ENCODE results near the gene CD8B. TPM values are rescaled to one million over a fixed set of nuclear protein-coding genes. Genes with fewer than 3 reads are reported as not detected.

Gene CD8B
- polyA plus RNA-seq, 1 of the 3 experiments (the other 2 are of a cell fraction), result not detected

GRCh38 chr2:86793752-86794151 is 67.9 kb downstream of the CD8B start:
- H3K4me2 ChIP-seq, result no peak overlapping the region
- H3K9me3 ChIP-seq, result no peaks in the 10 kb centered on the region
- H3K9me2 ChIP-seq, result no peaks in the 10 kb centered on the region
- H3K4me3 ChIP-seq (ENCODE audit: low read depth in 2 of 2, low read length in 1 of 2), result no peak overlapping the region
- H3K36me3 ChIP-seq (replicated peaks in 1 of 2; ENCODE audit: control insufficient read depth in 1 of 2, insufficient read depth in 2 of 2, low read length in 1 of 2), result no peaks in the 10 kb centered on the region
- DNase-seq, result no peak
- peaks cover 0 to 5% of the 10 kb centered on the region in 2 experiments; a peak in 1 of 4 replicates for H3K4me1 ChIP-seq (ENCODE audit: control insufficient read depth in 1 of 2, insufficient read depth in 2 of 2, low read depth in 1 of 2, low read length in 1 of 2)
- H4K20me1 ChIP-seq (ENCODE audit: insufficient read depth), result no peaks in the 10 kb centered on the region
- 41% methylated on average over 2 of the region's 4 CpGs for WGBS (ENCODE audit: low lambda C conversion rate)
- H3F3A ChIP-seq (replicated peaks; ENCODE audit: insufficient read depth), result no peaks in the 10 kb centered on the region
- TF ChIP-seq NRF1 (IDR thresholded peaks at IDR 0.05; ENCODE audit: low read depth, low read length) (no peak), SIN3A (IDR thresholded peaks at IDR 0.05; ENCODE audit: borderline replicate concordance, low read depth, low read length) (no peak), USF2 (IDR thresholded peaks at IDR 0.05; ENCODE audit: borderline replicate concordance, low read depth, low read length) (no peak), RFX5 (IDR thresholded peaks at IDR 0.05; ENCODE audit: low read length) (no peak), YY1 (IDR thresholded peaks at IDR 0.05; ENCODE audit: low read depth) (no peak), RXRA (IDR thresholded peaks at IDR 0.05; ENCODE audit: borderline replicate concordance, low read depth) (no peak), TEAD4 (IDR thresholded peaks at IDR 0.05; ENCODE audit: borderline replicate concordance, insufficient read depth) (no peak), PBX3 (IDR thresholded peaks at IDR 0.05) (no peak), EP300 (IDR thresholded peaks at IDR 0.05; ENCODE audit: borderline replicate concordance in 1 of 2, low read depth in 1 of 2, low read length in 1 of 2) (no peak), ZBTB33 (IDR thresholded peaks at IDR 0.05; ENCODE audit: borderline replicate concordance, low read depth) (no peak)
- H3K9ac ChIP-seq, result no peak overlapping the region
- POLR2A ChIA-PET, result no interaction called here
- peaks cover 28% of the 10 kb centered on the region for H3K27me3 ChIP-seq (ENCODE audit: insufficient read depth)
- no peak overlapping the region for H2AFZ ChIP-seq (ENCODE audit: low read depth)
- no peak overlapping the region for H3K27ac ChIP-seq (ENCODE audit: low read depth in 2 of 2, low read length in 1 of 2)
- no peaks in the 10 kb centered on the region for H3K79me2 ChIP-seq (ENCODE audit: insufficient read depth)
- CTCF ChIA-PET, result no interaction called here

- ChIA-PET CTCF (interaction anchor here (1.4 to 1.5 kb wide), 2 partner anchors 11 to 16 kb away, joined by 4 to 7 read pairs; no protein-coding TSS in a partner anchor), POLR2A (no interaction called here)
- DNase-seq, result peak; percentile 27
- H3F3A ChIP-seq (replicated peaks; ENCODE audit: insufficient read depth), result no peaks in the 10 kb centered on the region
- H3K4me1 ChIP-seq (ENCODE audit: control insufficient read depth in 1 of 2, insufficient read depth in 2 of 2, low read depth in 1 of 2, low read length in 1 of 2), result peaks cover 0 to 5% of the 10 kb centered on the region in 2 experiments; a peak in 1 of 4 replicates
- 72% methylated on average over 7 of the region's 7 CpGs for WGBS (ENCODE audit: low lambda C conversion rate)
- H3K4me3 ChIP-seq (ENCODE audit: low read depth in 2 of 2, low read length in 1 of 2), result no peak overlapping the region
- no peak overlapping the region for H2AFZ ChIP-seq (ENCODE audit: low read depth)
- no peak overlapping the region for H3K27ac ChIP-seq (ENCODE audit: low read depth in 2 of 2, low read length in 1 of 2)
- peaks cover 39% of the 10 kb centered on the region for H3K27me3 ChIP-seq (ENCODE audit: insufficient read depth)
- H3K36me3 ChIP-seq (replicated peaks in 1 of 2; ENCODE audit: control insufficient read depth in 1 of 2, insufficient read depth in 2 of 2, low read length in 1 of 2), result no peaks in the 10 kb centered on the region
- H4K20me1 ChIP-seq (ENCODE audit: insufficient read depth), result no peaks in the 10 kb centered on the region
- no peaks in the 10 kb centered on the region for H3K9me3 ChIP-seq
- H3K9ac ChIP-seq, result no peak overlapping the region
- TF ChIP-seq YY1 (IDR thresholded peaks at IDR 0.05; ENCODE audit: low read depth), result no peak
- TF ChIP-seq RCOR1 (IDR thresholded peaks at IDR 0.05; ENCODE audit: low read length), result no peak
- TF ChIP-seq GABPA (IDR thresholded peaks at IDR 0.05; ENCODE audit: low read depth), result no peak
- no peak for TF ChIP-seq SIN3A (IDR thresholded peaks at IDR 0.05; ENCODE audit: borderline replicate concordance, low read depth, low read length)
- no peak for TF ChIP-seq MAX (IDR thresholded peaks at IDR 0.05; ENCODE audit: low read depth)
- TF ChIP-seq FOXM1 (IDR thresholded peaks at IDR 0.05; ENCODE audit: low read depth), result no peak
- no peak for TF ChIP-seq RXRA (IDR thresholded peaks at IDR 0.05; ENCODE audit: borderline replicate concordance, low read depth)
- no peak for TF ChIP-seq NFIC (IDR thresholded peaks at IDR 0.05; ENCODE audit: borderline replicate concordance)
- H3K79me2 ChIP-seq (ENCODE audit: insufficient read depth), result no peaks in the 10 kb centered on the region
- no peaks in the 10 kb centered on the region for H3K9me2 ChIP-seq
- no peak overlapping the region for H3K4me2 ChIP-seq
Observed at GRCh38 chr2:86791573-86791972, 70.1 kb downstream of the CD8B start.

All from SK-N-SH (cell line).